Subcutaneous adipose tissue (tissue), 4 donors: ENCODE results near the gene N4BP3. TPM values are rescaled to one million over a fixed set of nuclear protein-coding genes. Genes with fewer than 3 reads are reported as not detected.

ENCODE experiments used
- total RNA-seq, 4 donors: library from RNA; depleted of rRNA; stranded (reverse); fragments of >200 nt; gene quantifications; one replicate each; pipeline ENCODE4 v1.1.0, GENCODE V29; 2016
- TF ChIP-seq, protein P1 (sequence below): fragments of 450-650 bp; IDR thresholded peaks from one replicate; pipeline ENCODE4 v1.5.1; 2016; ENCODE audit warnings: low read depth, mild to moderate bottlenecking, control low read depth, antibody characterized with exemption, moderate library complexity

N4BP3 gene
- total RNA-seq, 4 donors from 2014 or later, result 0.17 to 3.0 (median 0.55) TPM

- TF ChIP-seq, protein P1, sequence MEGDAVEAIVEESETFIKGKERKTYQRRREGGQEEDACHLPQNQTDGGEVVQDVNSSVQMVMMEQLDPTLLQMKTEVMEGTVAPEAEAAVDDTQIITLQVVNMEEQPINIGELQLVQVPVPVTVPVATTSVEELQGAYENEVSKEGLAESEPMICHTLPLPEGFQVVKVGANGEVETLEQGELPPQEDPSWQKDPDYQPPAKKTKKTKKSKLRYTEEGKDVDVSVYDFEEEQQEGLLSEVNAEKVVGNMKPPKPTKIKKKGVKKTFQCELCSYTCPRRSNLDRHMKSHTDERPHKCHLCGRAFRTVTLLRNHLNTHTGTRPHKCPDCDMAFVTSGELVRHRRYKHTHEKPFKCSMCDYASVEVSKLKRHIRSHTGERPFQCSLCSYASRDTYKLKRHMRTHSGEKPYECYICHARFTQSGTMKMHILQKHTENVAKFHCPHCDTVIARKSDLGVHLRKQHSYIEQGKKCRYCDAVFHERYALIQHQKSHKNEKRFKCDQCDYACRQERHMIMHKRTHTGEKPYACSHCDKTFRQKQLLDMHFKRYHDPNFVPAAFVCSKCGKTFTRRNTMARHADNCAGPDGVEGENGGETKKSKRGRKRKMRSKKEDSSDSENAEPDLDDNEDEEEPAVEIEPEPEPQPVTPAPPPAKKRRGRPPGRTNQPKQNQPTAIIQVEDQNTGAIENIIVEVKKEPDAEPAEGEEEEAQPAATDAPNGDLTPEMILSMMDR, result no peak
Observed at GRCh38 chr5:178147406-178147805, 34.1 kb downstream of the N4BP3 start.

DNA sequence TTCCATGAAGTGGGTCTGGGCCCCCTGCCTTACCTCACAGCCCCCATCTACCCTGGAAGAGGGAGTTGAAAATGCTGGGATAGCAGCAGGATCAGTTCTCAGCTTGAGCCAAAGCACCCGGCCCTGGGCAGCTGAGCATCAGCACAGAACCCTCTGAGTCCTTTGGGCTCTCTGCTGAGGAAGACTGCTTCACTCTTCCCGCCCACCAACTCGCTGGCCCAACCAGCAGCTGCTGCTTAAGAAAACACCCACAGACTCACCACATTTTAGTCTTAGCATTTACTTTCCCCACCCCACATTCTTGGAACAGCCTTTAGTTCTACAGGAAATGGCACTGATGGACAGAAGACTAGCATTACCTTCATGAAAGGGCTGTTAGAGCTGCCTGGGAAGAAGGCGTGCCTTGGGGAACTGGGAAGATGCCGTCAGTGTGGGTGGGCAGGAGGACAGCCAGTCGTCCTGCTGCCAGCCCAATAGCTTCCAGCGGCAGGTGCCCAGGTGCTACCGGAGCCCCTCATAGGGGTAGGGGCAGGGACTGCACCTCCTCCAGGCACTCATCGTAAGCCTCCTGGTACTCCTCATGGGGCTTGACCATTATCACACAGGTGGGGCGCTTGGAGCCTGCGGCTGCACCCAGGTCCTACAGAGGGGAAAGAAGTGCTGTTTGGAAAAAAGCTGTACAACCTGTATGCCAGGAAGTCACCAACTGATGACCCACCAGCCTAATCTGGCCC lies 36.0 kb downstream of the N4BP3 start:
- TF ChIP-seq, protein P1, result no peak

DNA sequence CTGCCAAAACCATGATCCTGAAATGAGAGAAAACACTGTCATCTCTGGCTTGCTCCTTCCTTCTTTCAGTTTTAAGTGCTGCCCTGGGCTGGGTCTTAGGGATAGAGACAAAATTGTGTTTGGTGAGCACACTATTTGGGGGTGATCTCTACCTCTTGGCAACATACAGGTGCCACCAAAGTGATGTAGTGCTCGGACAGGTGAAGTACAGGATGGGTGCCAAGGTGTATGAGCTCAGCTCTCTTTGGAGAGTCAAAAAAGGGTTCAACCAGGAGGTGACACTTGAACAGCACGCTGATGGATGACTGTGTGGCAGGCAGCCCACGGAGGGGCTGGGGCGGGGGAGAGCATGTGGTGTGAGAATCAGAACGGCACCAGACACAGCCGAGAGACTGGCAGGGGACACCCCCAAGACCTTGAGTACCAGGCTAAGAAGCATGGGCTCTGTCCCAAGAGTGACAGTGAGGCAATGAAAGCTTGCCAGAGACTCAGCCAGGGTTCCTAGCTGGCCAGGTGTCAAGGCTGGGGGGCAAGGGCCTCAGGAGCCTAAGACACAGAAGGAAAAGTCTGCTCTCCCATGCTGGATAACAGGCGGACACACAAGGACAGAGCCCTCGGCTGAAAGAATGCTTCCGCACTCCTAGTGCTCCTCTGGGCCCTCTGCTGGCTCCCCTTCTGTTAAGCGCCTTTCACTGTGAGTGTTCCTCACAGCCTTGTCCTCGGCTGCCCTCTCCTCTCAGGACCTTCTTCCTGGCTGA lies 37.8 kb downstream of the N4BP3 start:
- TF ChIP-seq, protein P1, result no peak

DNA sequence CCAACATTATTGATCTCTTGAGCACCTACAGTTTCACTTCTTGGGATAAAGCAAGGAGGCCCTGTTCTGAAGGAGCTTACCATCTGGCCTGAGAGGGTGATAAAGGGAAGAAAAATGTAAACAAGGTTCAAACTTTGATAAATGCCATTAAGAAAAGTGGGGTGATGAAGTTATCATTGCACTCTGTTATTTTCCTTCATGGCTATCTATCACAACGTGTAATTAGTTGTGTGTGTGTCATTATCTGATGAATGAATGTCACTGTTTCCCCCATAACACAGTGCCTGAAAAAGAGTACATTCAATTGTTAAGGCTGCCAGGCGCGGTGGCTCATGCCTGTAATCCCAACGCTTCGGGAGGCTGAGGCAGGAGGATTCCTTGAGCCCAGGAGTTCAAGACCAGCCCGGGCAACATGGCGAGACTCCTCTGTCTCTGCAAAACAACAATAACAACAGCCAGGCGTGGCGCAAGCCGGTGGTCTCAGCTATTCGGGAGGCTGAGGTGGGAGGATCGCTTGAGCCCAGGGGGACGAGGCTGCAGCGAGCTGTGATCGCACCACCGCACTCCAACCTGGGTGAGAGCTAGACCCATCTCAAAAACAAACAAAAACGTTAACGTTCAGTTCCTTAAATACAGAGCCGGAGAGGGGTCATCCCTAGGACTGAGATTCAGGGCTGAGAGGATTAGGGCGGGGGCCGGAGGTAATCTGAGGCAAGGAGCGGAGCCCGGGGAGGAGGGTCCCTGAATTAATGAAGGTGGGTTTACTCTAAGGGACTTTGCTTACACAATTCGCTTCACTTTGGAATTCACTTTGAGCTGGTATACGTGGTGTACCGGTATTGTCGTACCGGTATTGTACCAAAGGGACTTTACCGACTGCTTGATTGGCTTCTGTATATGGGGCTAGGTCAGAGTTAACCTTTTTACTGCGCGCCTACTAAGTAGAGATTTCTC lies 39.4 kb downstream of the N4BP3 start:
- TF ChIP-seq, protein P1, result no peak

DNA sequence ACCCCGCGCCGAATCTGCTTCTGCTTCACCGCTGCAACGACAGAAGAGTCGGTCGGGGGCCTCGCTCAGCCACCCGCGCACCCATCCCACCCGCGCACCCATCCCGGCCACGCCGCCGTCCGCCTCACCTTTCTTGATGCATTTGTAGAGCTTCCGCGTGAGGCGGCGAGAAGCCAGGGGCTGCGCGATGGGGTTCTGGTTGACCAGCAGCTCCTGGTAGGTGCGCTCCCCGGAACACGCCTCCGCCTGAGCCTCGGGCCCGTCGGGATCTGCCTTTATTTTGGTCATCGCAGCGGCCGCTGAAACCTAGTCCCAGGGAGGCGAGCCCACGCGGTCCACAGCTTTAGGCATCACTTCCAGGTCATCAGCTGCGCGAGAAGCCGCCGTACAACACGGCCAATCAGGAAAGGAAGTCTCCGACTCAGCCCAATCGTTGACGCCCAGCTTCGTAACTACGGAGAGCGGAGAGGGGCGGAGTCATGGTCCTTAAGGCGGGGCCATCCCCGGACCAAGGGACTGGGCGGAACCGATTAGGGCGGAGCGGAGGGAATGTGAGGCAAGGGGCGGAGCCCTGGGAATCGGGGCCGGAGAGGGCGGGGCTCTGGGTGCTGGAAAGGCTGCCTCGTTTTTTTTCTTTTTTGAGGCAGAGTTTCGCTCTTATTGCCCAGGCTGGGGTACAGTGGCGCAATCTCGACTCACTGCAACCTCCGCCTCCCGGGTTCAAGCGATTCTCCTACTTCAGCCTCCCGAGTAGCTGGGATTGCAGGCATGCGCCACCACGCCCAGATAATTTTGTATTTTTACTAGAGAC lies 40.4 kb downstream of the N4BP3 start, which contains the start of gene NHP2:
Gene NHP2 (minus strand): TSS at position 356 of the 811 bp plus-strand sequence. CDS start 68 bp downstream, at position 288.
- TF ChIP-seq, protein P1, result no peak

DNA sequence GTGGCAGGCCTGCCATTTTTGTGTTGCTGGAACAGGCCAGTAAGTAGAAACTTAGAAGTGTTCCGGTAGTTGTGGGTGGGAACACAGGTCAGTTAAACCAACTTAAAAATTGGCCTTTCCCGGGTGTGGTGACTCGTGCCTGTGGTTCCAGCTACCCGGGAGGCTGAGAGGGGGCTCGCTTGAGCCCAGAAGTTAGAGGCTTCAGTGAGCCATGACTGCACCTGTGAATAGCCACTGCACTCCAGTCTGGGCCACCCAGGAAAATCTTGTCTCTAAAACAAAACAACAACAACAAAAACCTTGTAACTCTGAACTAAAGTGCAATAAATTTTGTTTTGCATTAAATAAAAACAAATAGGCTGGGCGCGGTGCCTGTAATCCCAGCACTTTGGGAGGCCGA lies 41.7 kb downstream of the N4BP3 start:
- TF ChIP-seq, protein P1, result no peak
